Measurements from ENCODE around the gene ATP1A2.

DNA sequence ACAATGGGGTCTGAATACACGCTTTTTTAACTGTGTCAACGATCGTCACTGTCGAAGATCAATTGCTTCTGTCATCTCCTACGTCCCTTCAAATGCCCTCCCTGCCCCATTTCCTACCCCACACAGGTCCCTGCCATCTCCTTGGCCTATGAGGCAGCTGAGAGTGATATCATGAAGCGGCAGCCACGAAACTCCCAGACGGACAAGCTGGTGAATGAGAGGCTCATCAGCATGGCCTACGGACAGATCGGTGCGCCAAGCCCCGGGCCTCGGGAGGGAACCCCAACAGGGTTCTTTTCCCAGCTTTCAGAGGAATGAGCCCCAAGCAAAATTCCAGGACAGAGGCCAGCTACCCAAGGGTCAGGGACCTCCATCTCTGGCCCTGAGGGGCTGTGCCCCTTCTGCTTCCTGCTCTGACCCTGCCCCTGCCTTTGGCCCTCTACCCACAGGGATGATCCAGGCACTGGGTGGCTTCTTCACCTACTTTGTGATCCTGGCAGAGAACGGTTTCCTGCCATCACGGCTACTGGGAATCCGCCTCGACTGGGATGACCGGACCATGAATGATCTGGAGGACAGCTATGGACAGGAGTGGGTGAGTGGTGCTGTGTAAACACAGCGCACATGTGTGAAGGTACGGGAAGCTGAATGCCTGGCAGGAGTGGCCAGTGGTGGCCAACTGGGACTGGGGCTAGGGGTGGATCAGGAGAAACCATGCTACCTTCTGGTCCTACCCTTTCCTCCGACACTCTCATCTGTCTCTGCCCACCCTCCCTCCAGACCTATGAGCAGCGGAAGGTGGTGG, 20.8 kb downstream of the ATP1A2 start:
- TF ChIP-seq, protein P1, sequence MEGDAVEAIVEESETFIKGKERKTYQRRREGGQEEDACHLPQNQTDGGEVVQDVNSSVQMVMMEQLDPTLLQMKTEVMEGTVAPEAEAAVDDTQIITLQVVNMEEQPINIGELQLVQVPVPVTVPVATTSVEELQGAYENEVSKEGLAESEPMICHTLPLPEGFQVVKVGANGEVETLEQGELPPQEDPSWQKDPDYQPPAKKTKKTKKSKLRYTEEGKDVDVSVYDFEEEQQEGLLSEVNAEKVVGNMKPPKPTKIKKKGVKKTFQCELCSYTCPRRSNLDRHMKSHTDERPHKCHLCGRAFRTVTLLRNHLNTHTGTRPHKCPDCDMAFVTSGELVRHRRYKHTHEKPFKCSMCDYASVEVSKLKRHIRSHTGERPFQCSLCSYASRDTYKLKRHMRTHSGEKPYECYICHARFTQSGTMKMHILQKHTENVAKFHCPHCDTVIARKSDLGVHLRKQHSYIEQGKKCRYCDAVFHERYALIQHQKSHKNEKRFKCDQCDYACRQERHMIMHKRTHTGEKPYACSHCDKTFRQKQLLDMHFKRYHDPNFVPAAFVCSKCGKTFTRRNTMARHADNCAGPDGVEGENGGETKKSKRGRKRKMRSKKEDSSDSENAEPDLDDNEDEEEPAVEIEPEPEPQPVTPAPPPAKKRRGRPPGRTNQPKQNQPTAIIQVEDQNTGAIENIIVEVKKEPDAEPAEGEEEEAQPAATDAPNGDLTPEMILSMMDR (IDR thresholded peaks at IDR 0.05; ENCODE audit: extremely low read depth in 1 of 2, insufficient read depth in 1 of 2, low read depth in 1 of 2, low read length in 2 of 2): no peak
- TF ChIP-seq POLR2A (IDR thresholded peaks at IDR 0.05; ENCODE audit: low read depth, low read length) (no peak), POLR2AphosphoS5 (IDR thresholded peaks at IDR 0.05; ENCODE audit: insufficient read depth, low read depth, low read length) (no peak), EZH2 (IDR thresholded peaks at IDR 0.05; ENCODE audit: borderline replicate concordance, low read depth, low read length, severe bottlenecking) (no peak), FOS (IDR thresholded peaks at IDR 0.05; ENCODE audit: borderline replicate concordance, insufficient read depth, low read length) (no peak)
- TF ChIP-seq, protein P2, sequence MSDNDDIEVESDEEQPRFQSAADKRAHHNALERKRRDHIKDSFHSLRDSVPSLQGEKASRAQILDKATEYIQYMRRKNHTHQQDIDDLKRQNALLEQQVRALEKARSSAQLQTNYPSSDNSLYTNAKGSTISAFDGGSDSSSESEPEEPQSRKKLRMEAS (IDR thresholded peaks at IDR 0.05; ENCODE audit: insufficient read depth, insufficient read length): no peak

All from endothelial cell of umbilical vein (primary cell).